SW 1271 (cell line): ENCODE data around the gene ARSA.
"Not testable (repeated sequence)": the region's sequence is repeated elsewhere in the genome, so short reads cannot be mapped to it uniquely, and the experiment has no call there.

ENCODE experiments used
- DNase-seq, 2 experiments: peaks; one replicate each; lab custom pipeline; 2025; lab: John Stamatoyannopoulos, UW

The ARSA gene

GRCh38 chr22:50621948-50622722 is 5.8 kb downstream of the ARSA start:
- no peak for DNase-seq

- no peak for DNase-seq
Observed at GRCh38 chr22:50621356-50621880, 6.5 kb downstream of the ARSA start.

GRCh38 chr22:50620593-50621355 is 7.2 kb downstream of the ARSA start:
- no peak for DNase-seq

- DNase-seq, result not testable (repeated sequence)
Observed at GRCh38 chr22:50614296-50614695, 13.7 kb downstream of the ARSA start.

- no peak for DNase-seq
Observed at GRCh38 chr22:50613291-50613981, 14.5 kb downstream of the ARSA start.

GRCh38 chr22:50612528-50613221 is 15.3 kb downstream of the ARSA start:
- DNase-seq, result no peak

- no peak for DNase-seq
Observed at GRCh38 chr22:50612168-50612527, 15.8 kb downstream of the ARSA start.

GRCh38 chr22:50611341-50612060 is 16.5 kb downstream of the ARSA start:
- DNase-seq, result no peak

- DNase-seq, result no peak
Observed at GRCh38 chr22:50610581-50610980, 17.4 kb downstream of the ARSA start.

- DNase-seq, result no peak
Observed at GRCh38 chr22:50610041-50610451, 17.9 kb downstream of the ARSA start.

GRCh38 chr22:50609599-50609998 is 18.4 kb downstream of the ARSA start:
- no peak for DNase-seq

GRCh38 chr22:50608996-50609395 is 19.0 kb downstream of the ARSA start:
- DNase-seq, result no peak

- DNase-seq, result not testable (repeated sequence)
Observed at GRCh38 chr22:50608058-50608840, 19.7 kb downstream of the ARSA start.

- no peak for DNase-seq
Observed at GRCh38 chr22:50607659-50608020, 20.3 kb downstream of the ARSA start.

GRCh38 chr22:50606946-50607658 is 20.9 kb downstream of the ARSA start:
- no peak for DNase-seq

GRCh38 chr22:50606165-50606945 is 21.6 kb downstream of the ARSA start:
- no peak for DNase-seq

GRCh38 chr22:50605613-50606074 is 22.3 kb downstream of the ARSA start:
- DNase-seq, result no peak

GRCh38 chr22:50605002-50605612 is 22.8 kb downstream of the ARSA start:
- DNase-seq, result no peak
